ENCODE data around the gene SMARCD1.

The SMARCD1 gene

GRCh38 chr12:50104417-50105366 lies 19.6 kb downstream of the SMARCD1 start:
- peak; percentile 30 for DNase-seq (ENCODE audit: low spot score)

GRCh38 chr12:50105913-50106450 lies 20.8 kb downstream of the SMARCD1 start:
- peak; percentile 20 for DNase-seq (ENCODE audit: low spot score)

- no peak for DNase-seq (ENCODE audit: low spot score)
Observed at GRCh38 chr12:50106907-50107306, 21.8 kb downstream of the SMARCD1 start.

- no peak for DNase-seq (ENCODE audit: low spot score)
Observed at GRCh38 chr12:50107416-50108268, 22.5 kb downstream of the SMARCD1 start.

- no peak for DNase-seq (ENCODE audit: low spot score)
Observed at GRCh38 chr12:50109319-50109718, 24.2 kb downstream of the SMARCD1 start.

- no peak for DNase-seq (ENCODE audit: low spot score)
Observed at GRCh38 chr12:50110127-50110761, 25.1 kb downstream of the SMARCD1 start.

- DNase-seq (ENCODE audit: low spot score) = no peak
Observed at GRCh38 chr12:50110762-50111351, 25.7 kb downstream of the SMARCD1 start.

GRCh38 chr12:50111395-50111692 lies 26.2 kb downstream of the SMARCD1 start:
- DNase-seq (ENCODE audit: low spot score) = no peak

GRCh38 chr12:50111693-50112455 lies 26.7 kb downstream of the SMARCD1 start, which contains the start of gene COX14:
Gene COX14, plus strand, starts transcription at chr12:50112236. Its CDS starts 7,808 bp downstream, at chr12:50120044.
- DNase-seq (ENCODE audit: low spot score) = peak; percentile 100

- DNase-seq (ENCODE audit: low spot score) = no peak
Observed at GRCh38 chr12:50112456-50113218, 27.5 kb downstream of the SMARCD1 start.

- peak; percentile 28 for DNase-seq (ENCODE audit: low spot score)
Observed at GRCh38 chr12:50117057-50117622, 32.0 kb downstream of the SMARCD1 start.

- no peak for DNase-seq (ENCODE audit: low spot score)
Observed at GRCh38 chr12:50119387-50119786, 34.2 kb downstream of the SMARCD1 start.

- DNase-seq (ENCODE audit: low spot score) = no peak
Observed at GRCh38 chr12:50120521-50120920, 35.4 kb downstream of the SMARCD1 start.

- no peak for DNase-seq (ENCODE audit: low spot score)
Observed at GRCh38 chr12:50120953-50121352, 35.8 kb downstream of the SMARCD1 start.

- no peak for DNase-seq (ENCODE audit: low spot score)
Observed at GRCh38 chr12:50121641-50122040, 36.5 kb downstream of the SMARCD1 start.

- DNase-seq (ENCODE audit: low spot score) = no peak
Observed at GRCh38 chr12:50123203-50123602, 38.1 kb downstream of the SMARCD1 start.

- no peak for DNase-seq (ENCODE audit: low spot score)
Observed at GRCh38 chr12:50127546-50127945, 42.4 kb downstream of the SMARCD1 start.

GRCh38 chr12:50129290-50129689 lies 44.1 kb downstream of the SMARCD1 start:
- no peak for DNase-seq (ENCODE audit: low spot score)

- no peak for DNase-seq (ENCODE audit: low spot score)
Observed at GRCh38 chr12:50132505-50133135, 47.5 kb downstream of the SMARCD1 start.
